ENCODE measurements around the gene CNDP1.
"Not testable (repeated sequence)": the region's sequence is repeated elsewhere in the genome, so short reads cannot be mapped to it uniquely, and the experiment has no call there.

Gene CNDP1

GRCh38 chr18:74522635-74523548, 11.4 kb upstream of the CNDP1 start:
- TF ChIP-seq CTCF (conservative IDR thresholded peaks at IDR 0.05) = no peak
- TF ChIP-seq ZFX (IDR thresholded peaks at IDR 0.05) = no peak
- no peak overlapping the region for H3K27ac ChIP-seq

GRCh38 chr18:74524097-74524496, 10.2 kb upstream of the CNDP1 start:
- TF ChIP-seq CTCF (conservative IDR thresholded peaks at IDR 0.05) = no peak
- no peak overlapping the region for H3K27ac ChIP-seq

GRCh38 chr18:74524915-74525314, 9.4 kb upstream of the CNDP1 start:
- not testable (repeated sequence) for H3K27ac ChIP-seq

- no peak for TF ChIP-seq CTCF (conservative IDR thresholded peaks at IDR 0.05)
- TF ChIP-seq ZFX (IDR thresholded peaks at IDR 0.05) = no peak
- H3K27ac ChIP-seq = no peak overlapping the region
Measured at GRCh38 chr18:74525741-74526140, 8.6 kb upstream of the CNDP1 start.

GRCh38 chr18:74526488-74526887, 7.8 kb upstream of the CNDP1 start:
- H3K27ac ChIP-seq = no peak overlapping the region
- TF ChIP-seq CTCF (conservative IDR thresholded peaks at IDR 0.05) (no peak), ZFX (IDR thresholded peaks at IDR 0.05) (no peak)

- TF ChIP-seq ZFX (IDR thresholded peaks at IDR 0.05) (no peak), CTCF (conservative IDR thresholded peaks at IDR 0.05) (no peak)
Measured at GRCh38 chr18:74528478-74528877, 5.8 kb upstream of the CNDP1 start.

GRCh38 chr18:74528913-74529312, 5.4 kb upstream of the CNDP1 start:
- H3K27ac ChIP-seq = no peak overlapping the region
- TF ChIP-seq CTCF (conservative IDR thresholded peaks at IDR 0.05) = no peak
- no peak for TF ChIP-seq ZFX (IDR thresholded peaks at IDR 0.05)

More at GRCh38 chr18:74528478-74528877, 5.8 kb upstream of the CNDP1 start:
- H3K27ac ChIP-seq = no peak overlapping the region

GRCh38 chr18:74529378-74529777, 4.9 kb upstream of the CNDP1 start:
- TF ChIP-seq ZFX (IDR thresholded peaks at IDR 0.05) (no peak), CTCF (conservative IDR thresholded peaks at IDR 0.05) (no peak)
- H3K27ac ChIP-seq = no peak overlapping the region
